T-helper 22 cell (primary cell): Measurements from ENCODE around the gene CCDC85C.

Experiments
- DNase-seq: peaks from one replicate; pipeline ENCODE4 v3.0.0-alpha.2; 2020; ENCODE audit warnings: low read depth

CCDC85C gene

GRCh38 chr14:99473458-99473857 lies 130.5 kb downstream of the CCDC85C start:
- DNase-seq: no peak

GRCh38 chr14:99472937-99473336 lies 131.1 kb downstream of the CCDC85C start:
- DNase-seq: no peak

GRCh38 chr14:99471731-99472130 lies 132.3 kb downstream of the CCDC85C start:
- DNase-seq: no peak

GRCh38 chr14:99468836-99469592 lies 135.0 kb downstream of the CCDC85C start:
- no peak for DNase-seq

- no peak for DNase-seq
Measured at GRCh38 chr14:99468081-99468480, 135.9 kb downstream of the CCDC85C start.

- no peak for DNase-seq
Measured at GRCh38 chr14:99467336-99468078, 136.5 kb downstream of the CCDC85C start.

- DNase-seq: no peak
Measured at GRCh38 chr14:99466758-99467157, 137.2 kb downstream of the CCDC85C start.

- no peak for DNase-seq
Measured at GRCh38 chr14:99465288-99465687, 138.7 kb downstream of the CCDC85C start.

GRCh38 chr14:99463974-99464373 lies 140.0 kb downstream of the CCDC85C start:
- DNase-seq: no peak

GRCh38 chr14:99462210-99462609 lies 141.8 kb downstream of the CCDC85C start:
- no peak for DNase-seq

GRCh38 chr14:99461411-99462085 lies 142.5 kb downstream of the CCDC85C start:
- DNase-seq: no peak

- DNase-seq: no peak
Measured at GRCh38 chr14:99460793-99461192, 143.2 kb downstream of the CCDC85C start.

GRCh38 chr14:99459481-99460100 lies 144.4 kb downstream of the CCDC85C start:
- DNase-seq: no peak

- DNase-seq: no peak
Measured at GRCh38 chr14:99454246-99454645, 149.8 kb downstream of the CCDC85C start.

- no peak for DNase-seq
Measured at GRCh38 chr14:99452968-99453367, 151.0 kb downstream of the CCDC85C start.

- no peak for DNase-seq
Measured at GRCh38 chr14:99451234-99451633, 152.8 kb downstream of the CCDC85C start.

GRCh38 chr14:99450266-99450665 lies 153.7 kb downstream of the CCDC85C start:
- no peak for DNase-seq
